ENCODE results near the gene SRRM5. TPM values are rescaled to one million over a fixed set of nuclear protein-coding genes. Genes with fewer than 3 reads are reported as not detected.

SRRM5 gene
- total RNA-seq, 1 experiment from 2014 or later, result 0.70 TPM

GRCh38 chr19:43631491-43631890, 19.6 kb downstream of the SRRM5 start:
- Histone ChIP-seq H4K8ac (replicated peaks; ENCODE audit: insufficient read length, low read depth, low read length) (no peak overlapping the region), H3K27ac (ENCODE audit: insufficient read length, low read depth, low read length) (no peak overlapping the region), H3T11ph (ENCODE audit: low read length) (no peak overlapping the region), H2BK5ac (ENCODE audit: insufficient read length, low read length) (no peak overlapping the region), H2BK15ac (ENCODE audit: low read depth, low read length) (no peak overlapping the region), H3K23ac (ENCODE audit: insufficient read length, low read depth, low read length) (no peak overlapping the region), H4K5ac (ENCODE audit: insufficient read length, low read depth, low read length) (no peak overlapping the region), H3K27me3 (ENCODE audit: insufficient read depth, low read length) (no peaks in the 10 kb centered on the region), H3K4me2 (ENCODE audit: insufficient read depth, insufficient read length, low read length) (no peak overlapping the region), H2BK20ac (ENCODE audit: low read depth, low read length, poor library complexity, severe bottlenecking) (no peak overlapping the region), H3K79me1 (ENCODE audit: insufficient read depth, low read depth, low read length, poor library complexity, severe bottlenecking) (no peaks in the 10 kb centered on the region), H2BK120ac (ENCODE audit: low read depth, low read length, poor library complexity, severe bottlenecking) (no peak overlapping the region), H3K23me2 (ENCODE audit: insufficient read length, low read depth, low read length, poor library complexity, severe bottlenecking) (peaks cover 10% of the 10 kb centered on the region), H3K4ac (ENCODE audit: low read depth, low read length) (no peak overlapping the region), H2AFZ (ENCODE audit: low read length) (no peak overlapping the region), H3K14ac (ENCODE audit: insufficient read depth, low read length) (no peak overlapping the region), H3K9ac (ENCODE audit: extremely low read depth, insufficient read length, low read length) (no peak overlapping the region), H4K20me1 (ENCODE audit: control insufficient read depth, insufficient read depth, insufficient read length) (no peaks in the 10 kb centered on the region), H2BK12ac (ENCODE audit: insufficient read length, low read depth, low read length) (no peak overlapping the region), H3K9me3 (ENCODE audit: control insufficient read depth, low read depth, low read length) (no peaks in the 10 kb centered on the region), H4K91ac (ENCODE audit: insufficient read length, low read depth, low read length) (no peak overlapping the region), H2AK5ac (ENCODE audit: insufficient read length, low read length) (no peak overlapping the region), H3K79me2 (ENCODE audit: insufficient read depth, low read length) (no peaks in the 10 kb centered on the region), H3K56ac (ENCODE audit: insufficient read length, low read depth, low read length) (no peak overlapping the region), H3K18ac (ENCODE audit: insufficient read length, low read depth, low read length) (no peak overlapping the region), H3K4me1 (ENCODE audit: insufficient read depth, low read length) (peaks cover 3% of the 10 kb centered on the region; the same call in 1 of the 2 replicates)
- DNase-seq, result no peak
- no peak overlapping the region for H3K27ac Mint-ChIP-seq
- no CpG with 5 or more reads among the region's 5 CpGs for WGBS (ENCODE audit: extremely low coverage, insufficient read length, low lambda C conversion rate)
- TF ChIP-seq CTCF (conservative IDR thresholded peaks at IDR 0.05), result no peak
- no peak overlapping the region for H3K4me3 Mint-ChIP-seq
- peaks cover 58% of the 10 kb centered on the region for H3K27me3 Mint-ChIP-seq (ENCODE audit: low read depth)
- peaks cover 9 to 18% of the 10 kb centered on the region in 2 experiments for H3K4me1 Mint-ChIP-seq
- H3K36me3 Mint-ChIP-seq (ENCODE audit: insufficient read depth in 1 of 3, low read depth in 3 of 3), result peaks cover 0 to 11% (median 4%) of the 10 kb centered on the region in 3 experiments; a peak in 3 of 7 replicates
- no peaks in the 10 kb centered on the region for H3K9me3 Mint-ChIP-seq
